Stomach smooth muscle (tissue), 2 donors: Measurements from ENCODE around the gene IL23R.

Experiments
- H3K27ac ChIP-seq: one replicate; pipeline ENCODE4 v1.7.0; 2013; ENCODE audit warnings: mild to moderate bottlenecking, low read length, inconsistent platforms
- H3K27me3 ChIP-seq, 2 donors: one replicate each; pipeline ENCODE4 v1.7.0; 2013; ENCODE audit warnings: low read length in 2 of 2; ENCODE audit not compliant: insufficient read depth in 2 of 2, control insufficient read depth in 1 of 2
- H3K36me3 ChIP-seq, 2 donors: one replicate each; pipeline ENCODE4 v1.7.0; 2013; ENCODE audit warnings: low read length in 2 of 2; ENCODE audit not compliant: control insufficient read depth in 2 of 2, insufficient read depth in 2 of 2
- H3K4me1 ChIP-seq: one replicate; pipeline ENCODE4 v1.7.0; 2013; ENCODE audit warnings: low read length; ENCODE audit not compliant: control insufficient read depth, insufficient read depth
- H3K4me3 ChIP-seq, 2 donors: one replicate each; pipeline ENCODE4 v1.7.0; 2013; ENCODE audit warnings: low read length in 2 of 2
- H3K9ac ChIP-seq, 2 donors: one replicate each; pipeline ENCODE4 v1.7.0; 2013; ENCODE audit warnings: low read length in 2 of 2, mild to moderate bottlenecking in 1 of 2
- H3K9me3 ChIP-seq, 2 donors: one replicate each; pipeline ENCODE4 v1.7.0; 2013; ENCODE audit warnings: low read length in 2 of 2; ENCODE audit not compliant: control insufficient read depth in 2 of 2
- donor health status: healthy.
- donor health status: Pancreatic carcinoma.

The IL23R gene, protein sequence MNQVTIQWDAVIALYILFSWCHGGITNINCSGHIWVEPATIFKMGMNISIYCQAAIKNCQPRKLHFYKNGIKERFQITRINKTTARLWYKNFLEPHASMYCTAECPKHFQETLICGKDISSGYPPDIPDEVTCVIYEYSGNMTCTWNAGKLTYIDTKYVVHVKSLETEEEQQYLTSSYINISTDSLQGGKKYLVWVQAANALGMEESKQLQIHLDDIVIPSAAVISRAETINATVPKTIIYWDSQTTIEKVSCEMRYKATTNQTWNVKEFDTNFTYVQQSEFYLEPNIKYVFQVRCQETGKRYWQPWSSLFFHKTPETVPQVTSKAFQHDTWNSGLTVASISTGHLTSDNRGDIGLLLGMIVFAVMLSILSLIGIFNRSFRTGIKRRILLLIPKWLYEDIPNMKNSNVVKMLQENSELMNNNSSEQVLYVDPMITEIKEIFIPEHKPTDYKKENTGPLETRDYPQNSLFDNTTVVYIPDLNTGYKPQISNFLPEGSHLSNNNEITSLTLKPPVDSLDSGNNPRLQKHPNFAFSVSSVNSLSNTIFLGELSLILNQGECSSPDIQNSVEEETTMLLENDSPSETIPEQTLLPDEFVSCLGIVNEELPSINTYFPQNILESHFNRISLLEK

GRCh38 chr1:67166196-67166595, at the start of gene IL23R:
IL23R (plus strand) TSS chr1:67166454; CDS start chr1:67168121, 1,667 bp downstream.
- no peak within 1 kb of the TSS for H3K27ac ChIP-seq

DNA sequence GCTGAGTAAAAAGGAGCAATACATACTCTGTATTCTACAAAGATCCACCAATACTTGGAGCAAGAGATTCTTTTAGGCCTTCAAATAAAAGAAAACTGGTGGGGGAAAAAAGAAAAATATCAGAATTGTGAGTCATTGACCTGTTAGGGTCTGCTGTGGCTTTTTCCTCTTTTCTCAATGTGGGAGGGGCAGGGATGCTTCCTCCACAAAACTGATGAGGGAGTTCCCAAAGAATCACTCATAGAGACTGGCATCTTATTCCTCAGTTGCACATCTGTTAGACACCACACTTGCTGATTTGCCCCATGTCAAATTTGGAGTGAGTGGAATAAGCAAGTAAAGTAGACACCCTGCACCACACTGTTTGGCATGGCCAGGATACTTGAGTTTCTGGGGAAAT, 48.1 kb upstream of the IL23R start:
- H3K36me3 ChIP-seq, result no peaks in the 10 kb centered on the region
- no peak overlapping the region for H3K27ac ChIP-seq
- H3K27me3 ChIP-seq, result no peaks in the 10 kb centered on the region
- no peak overlapping the region for H3K9ac ChIP-seq
- peaks cover 0 to 13% of the 10 kb centered on the region in 2 donors for H3K9me3 ChIP-seq
- H3K4me3 ChIP-seq, result no peak overlapping the region
- H3K4me1 ChIP-seq, result no peaks in the 10 kb centered on the region

More at GRCh38 chr1:67166196-67166595, at the start of gene IL23R:
- Histone ChIP-seq H3K9ac (no peak within 1 kb of the TSS), H3K4me3 (no peak within 1 kb of the TSS), H3K36me3 (no peaks in the 10 kb centered on the region), H3K4me1 (no peaks in the 10 kb centered on the region), H3K9me3 (no peaks in the 10 kb centered on the region), H3K27me3 (no peaks in the 10 kb centered on the region)

DNA sequence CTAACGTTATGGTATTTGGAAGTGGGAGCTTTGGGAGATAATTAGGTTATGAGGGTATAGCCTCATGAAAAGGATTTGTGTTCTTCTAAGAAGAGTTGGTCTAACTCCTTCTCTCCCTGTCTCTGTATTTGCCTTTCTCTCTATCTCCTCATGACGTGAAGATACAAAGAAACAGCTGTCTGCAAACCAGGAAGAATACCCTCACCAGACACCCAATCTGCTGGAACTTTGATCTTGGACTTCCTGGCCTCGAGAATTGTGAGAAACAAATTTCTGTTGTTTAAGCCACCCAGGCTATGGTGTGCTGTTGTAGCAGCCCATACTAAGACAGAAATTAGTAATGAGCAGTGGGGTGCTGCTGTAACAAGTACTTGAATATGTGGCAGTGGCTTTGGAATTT, 47.6 kb upstream of the IL23R start:
- H3K9ac ChIP-seq, result no peak overlapping the region
- H3K4me1 ChIP-seq, result no peaks in the 10 kb centered on the region

DNA sequence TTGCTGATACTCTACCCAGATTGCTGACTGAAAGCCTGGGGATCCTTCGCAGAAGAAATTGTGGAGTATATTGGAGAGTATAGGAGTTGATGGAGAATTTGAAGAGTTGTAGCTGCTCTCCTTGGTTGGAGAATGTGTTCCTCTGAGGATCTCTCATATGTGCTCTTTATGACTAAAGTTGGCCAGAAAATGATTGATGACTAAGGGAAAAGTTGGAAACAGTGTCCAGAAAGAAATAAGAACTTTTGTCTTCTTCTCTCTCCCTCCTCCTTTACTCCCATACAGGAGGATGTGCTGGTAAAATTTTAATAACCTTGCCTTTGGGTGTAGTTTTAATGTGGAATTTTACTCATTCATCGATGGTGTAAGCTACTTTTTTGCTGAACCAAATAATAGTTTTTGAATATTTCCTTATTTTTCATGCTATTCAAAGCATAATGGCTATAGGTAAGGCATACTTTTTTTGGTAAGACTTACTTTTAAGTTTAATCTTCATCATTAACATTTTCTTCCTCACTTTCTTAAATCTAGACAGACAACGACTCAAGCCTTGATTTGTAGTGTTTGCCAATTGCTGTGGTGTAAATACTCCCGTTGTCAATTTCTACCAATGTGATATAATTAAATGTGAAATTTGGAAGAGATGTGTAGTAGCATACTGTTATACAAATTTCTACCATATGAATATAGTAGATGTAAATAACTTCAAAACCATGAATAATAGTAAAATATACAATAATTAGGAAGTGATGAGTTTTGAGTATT, 45.2 kb upstream of the IL23R start:
- Histone ChIP-seq H3K27me3 (no peaks in the 10 kb centered on the region), H3K9ac (no peak overlapping the region)

More for the DNA sequence above, 47.6 kb upstream of the IL23R start:
- Histone ChIP-seq H3K4me3 (no peak overlapping the region), H3K36me3 (no peaks in the 10 kb centered on the region), H3K27me3 (no peaks in the 10 kb centered on the region), H3K9me3 (peaks cover 0 to 10% of the 10 kb centered on the region in 2 donors), H3K27ac (no peak overlapping the region)

DNA sequence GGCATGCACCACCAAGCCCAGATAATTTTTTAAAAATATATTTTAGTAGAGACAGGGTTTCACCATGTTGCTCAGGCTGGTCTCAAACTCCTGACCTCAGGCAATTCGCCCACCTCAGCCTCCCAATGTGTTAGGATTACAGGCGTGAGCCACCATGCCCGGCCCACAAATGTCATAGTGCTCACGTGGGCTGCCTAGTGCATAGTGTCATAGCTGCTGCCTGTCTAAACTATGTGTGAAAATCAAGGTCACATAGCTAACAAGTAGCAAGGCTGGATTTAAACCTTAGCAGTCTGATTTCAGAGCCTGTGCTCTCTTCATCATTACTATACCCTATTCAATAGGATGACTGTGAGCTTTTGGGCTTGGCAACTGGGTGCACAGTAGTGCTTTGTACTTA, 41.8 kb upstream of the IL23R start:
- H3K27ac ChIP-seq, result no peak overlapping the region
- H3K4me3 ChIP-seq, result no peak overlapping the region
- no peaks in the 10 kb centered on the region for H3K27me3 ChIP-seq
- H3K4me1 ChIP-seq, result no peaks in the 10 kb centered on the region
- H3K9ac ChIP-seq, result no peak overlapping the region
- peaks cover 0 to 3% of the 10 kb centered on the region in 2 donors for H3K9me3 ChIP-seq
- H3K36me3 ChIP-seq, result no peaks in the 10 kb centered on the region

More for the DNA sequence above, 45.2 kb upstream of the IL23R start:
- peaks cover 0 to 3% of the 10 kb centered on the region in 2 donors for H3K9me3 ChIP-seq
- H3K36me3 ChIP-seq, result no peaks in the 10 kb centered on the region
- H3K27ac ChIP-seq, result no peak overlapping the region
- H3K4me1 ChIP-seq, result no peaks in the 10 kb centered on the region
- H3K4me3 ChIP-seq, result no peak overlapping the region

DNA sequence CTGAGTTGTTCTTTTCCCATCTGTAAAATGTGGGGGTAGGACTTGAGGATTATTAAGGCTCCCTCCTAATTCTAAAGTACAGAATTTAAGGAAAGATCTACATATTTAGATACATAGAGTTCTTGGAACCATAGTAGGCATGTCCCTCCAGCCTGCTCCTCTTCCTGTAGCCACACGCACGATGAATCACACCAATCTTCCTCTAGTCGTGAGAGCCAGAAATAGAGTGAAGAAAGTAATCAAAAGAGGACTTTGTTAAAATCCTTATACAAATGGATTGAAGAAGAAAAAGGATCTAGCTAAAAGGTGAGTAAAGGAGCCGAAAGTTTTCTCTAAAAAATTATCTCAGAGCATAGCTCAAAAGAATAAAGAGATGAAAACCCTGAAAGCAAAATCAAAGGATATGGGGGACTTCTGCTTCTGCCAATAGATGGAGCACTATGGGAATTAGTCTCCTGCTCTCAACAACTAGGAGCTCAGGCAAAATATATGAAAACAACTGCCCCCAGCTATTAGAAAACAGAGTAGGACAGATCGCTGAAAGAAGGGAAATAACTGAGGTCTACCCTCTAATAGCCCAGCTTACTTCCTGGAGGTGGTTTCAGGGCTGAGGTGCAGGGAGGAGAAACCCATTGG, 40.0 kb upstream of the IL23R start:
- H3K36me3 ChIP-seq, result no peaks in the 10 kb centered on the region
- no peak overlapping the region for H3K4me3 ChIP-seq
- H3K27ac ChIP-seq, result no peak overlapping the region
- no peaks in the 10 kb centered on the region for H3K4me1 ChIP-seq
- no peak overlapping the region for H3K9ac ChIP-seq
- no peaks in the 10 kb centered on the region for H3K27me3 ChIP-seq
- H3K9me3 ChIP-seq, result no peaks in the 10 kb centered on the region

DNA sequence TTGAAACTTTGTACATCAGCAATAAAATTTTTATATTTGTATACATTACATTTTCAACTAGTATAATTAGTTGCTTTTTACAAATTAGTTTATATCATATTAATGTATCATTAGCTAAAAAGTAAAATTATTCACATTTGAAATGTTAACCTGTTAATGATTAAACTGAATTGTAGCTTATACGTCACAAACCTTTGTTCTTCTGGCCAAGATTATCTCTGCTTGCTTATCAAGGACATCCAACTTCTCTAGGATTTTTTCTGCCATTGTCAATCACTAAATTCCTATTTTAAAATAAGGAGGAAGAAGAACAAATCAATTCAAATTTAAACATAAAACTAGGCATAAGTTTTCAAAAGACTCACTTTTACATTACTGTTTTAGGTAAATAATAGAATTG, 39.3 kb upstream of the IL23R start:
- no peak overlapping the region for H3K27ac ChIP-seq
- no peaks in the 10 kb centered on the region for H3K9me3 ChIP-seq
- no peak overlapping the region for H3K4me3 ChIP-seq
- H3K9ac ChIP-seq, result no peak overlapping the region
- no peaks in the 10 kb centered on the region for H3K36me3 ChIP-seq
- H3K27me3 ChIP-seq, result no peaks in the 10 kb centered on the region
- H3K4me1 ChIP-seq, result no peaks in the 10 kb centered on the region

- no peaks in the 10 kb centered on the region for H3K27me3 ChIP-seq
- no peak overlapping the region for H3K27ac ChIP-seq
- H3K4me3 ChIP-seq, result no peak overlapping the region
- no peaks in the 10 kb centered on the region for H3K36me3 ChIP-seq
- H3K9me3 ChIP-seq, result no peaks in the 10 kb centered on the region
- no peak overlapping the region for H3K9ac ChIP-seq
- H3K4me1 ChIP-seq, result peaks cover 4% of the 10 kb centered on the region
These were observed 35.6 kb upstream of the IL23R start for GRCh38 chr1:67130673-67131072.

DNA sequence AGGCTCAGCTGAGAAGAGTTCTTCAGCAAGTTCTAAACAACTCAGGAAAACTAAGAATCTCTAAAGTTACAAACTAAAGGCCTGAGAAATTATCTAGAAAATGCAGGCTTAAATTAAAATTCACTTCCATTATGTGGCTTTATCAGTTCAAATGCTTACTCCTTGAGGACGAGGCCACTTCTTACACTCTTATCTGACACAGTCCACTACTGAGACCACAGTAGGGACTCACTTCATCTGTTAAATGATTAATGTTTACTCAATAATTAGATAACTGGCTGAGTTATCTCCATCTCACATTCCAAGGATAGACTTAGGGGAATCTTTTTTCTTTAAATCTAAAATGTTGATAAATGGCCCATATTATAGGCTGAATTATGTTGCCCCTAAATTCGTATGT, 33.1 kb upstream of the IL23R start:
- Histone ChIP-seq H3K9me3 (no peaks in the 10 kb centered on the region), H3K4me3 (no peak overlapping the region), H3K27ac (no peak overlapping the region), H3K4me1 (peaks cover 4% of the 10 kb centered on the region), H3K9ac (no peak overlapping the region), H3K36me3 (no peaks in the 10 kb centered on the region), H3K27me3 (no peaks in the 10 kb centered on the region)

DNA sequence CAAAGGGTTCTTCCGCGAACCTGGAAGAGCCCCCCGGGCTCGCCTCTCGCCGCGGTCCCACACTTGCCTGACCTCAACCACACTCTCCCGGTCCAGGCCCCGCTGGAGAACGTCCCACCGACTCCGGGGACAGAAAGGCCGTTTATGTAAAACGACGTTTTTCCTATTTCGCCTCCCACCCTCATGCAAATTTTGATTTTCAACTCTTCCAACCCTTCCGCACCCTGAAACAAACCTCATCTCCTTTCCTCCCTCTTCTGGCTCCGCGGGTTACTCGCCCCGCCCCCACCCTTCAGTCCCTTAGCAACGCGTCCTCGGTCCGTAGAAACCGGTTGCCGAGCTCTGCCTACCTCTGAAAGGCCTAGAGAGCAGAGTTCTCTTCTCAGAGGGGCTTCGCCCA, 31.6 kb upstream of the IL23R start, which contains the start of gene C1orf141:
Gene C1orf141, minus strand, starts transcription at position 276 of the 400 bp plus-strand sequence. CDS start 7,730 bp downstream, outside the sequence.
- Histone ChIP-seq H3K27ac (no peak within 1 kb of the TSS), H3K4me1 (peaks cover 4% of the 10 kb centered on the region), H3K9ac (no peak within 1 kb of the TSS), H3K36me3 (no peaks in the 10 kb centered on the region), H3K9me3 (no peaks in the 10 kb centered on the region), H3K4me3 (peak within 1 kb of the TSS; percentile 4 to 68), H3K27me3 (no peaks in the 10 kb centered on the region)
